Activated CD4-positive, CD25-positive, alpha-beta regulatory T cell treated with anti-CD3 and anti-CD28 coated beads, Interleukin-2, amount 50 U/mL, for 24 hours (primary cell): ENCODE measurements around the gene HSPG2.
"Not testable (repeated sequence)": the region's sequence is repeated elsewhere in the genome, so short reads cannot be mapped to it uniquely, and the experiment has no call there.

Experiments
- ATAC-seq, 2 donors: fragments of 150-1000 bp; cut with Tn5 transposase; one replicate each; pipeline ENCODE4 v1.10.0; 2021; ENCODE audit warnings: mild to moderate bottlenecking in 1 of 2, moderate library complexity in 1 of 2

Gene HSPG2

GRCh38 chr1:21937034-21937371 is at the start of gene HSPG2:
TSS of gene HSPG2 (minus strand) at chr1:21937310. CDS start at chr1:21937217, 93 bp downstream.
- ATAC-seq, result peak in 1 of 2 donors; percentile 45

- not testable (repeated sequence) for ATAC-seq
These were observed 49.3 kb upstream of the HSPG2 start for GRCh38 chr1:21986386-21986785.

DNA sequence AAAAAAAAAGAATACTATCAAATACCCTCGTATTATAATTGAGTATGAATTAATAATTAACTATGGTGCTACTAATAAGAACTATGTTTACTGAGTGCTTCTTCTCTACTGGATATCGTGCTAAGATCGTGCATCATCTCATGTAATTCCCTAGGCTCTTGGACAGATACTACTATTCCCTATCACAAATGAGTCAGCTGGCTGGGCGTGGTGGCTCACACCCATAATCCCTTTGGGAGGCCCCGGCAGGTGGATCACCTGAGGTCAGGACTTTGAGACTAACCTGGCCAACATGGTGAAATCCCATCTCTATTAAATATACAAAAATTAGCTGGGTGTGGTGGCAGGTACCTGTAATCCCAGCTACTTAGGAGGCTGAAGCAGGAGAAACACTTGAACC is 48.8 kb upstream of the HSPG2 start:
- not testable (repeated sequence) for ATAC-seq

- not testable (repeated sequence) for ATAC-seq
These were observed 46.4 kb upstream of the HSPG2 start for GRCh38 chr1:21983539-21983938.

DNA sequence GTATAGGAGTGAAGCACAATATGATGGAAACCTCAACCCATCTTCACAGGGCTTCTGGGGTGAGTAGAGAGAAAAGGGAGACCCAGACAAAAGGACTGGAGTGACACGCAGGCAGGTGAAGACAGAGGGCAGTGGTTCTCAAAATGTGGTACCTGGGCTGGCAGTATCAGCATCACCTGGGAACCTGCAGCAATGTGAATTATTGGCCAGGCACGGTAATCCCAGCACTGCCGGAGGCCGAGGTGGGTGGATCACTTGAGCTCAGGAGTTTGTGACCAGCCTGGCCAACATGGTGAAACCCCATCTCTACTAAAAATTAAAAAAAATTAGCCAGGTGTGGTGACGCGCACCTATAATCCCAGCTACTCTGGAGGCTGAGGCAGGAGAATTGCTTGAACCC is 45.0 kb upstream of the HSPG2 start:
- ATAC-seq, result not testable (repeated sequence)

- not testable (repeated sequence) for ATAC-seq
These were observed 44.1 kb upstream of the HSPG2 start for GRCh38 chr1:21981253-21981652.

DNA sequence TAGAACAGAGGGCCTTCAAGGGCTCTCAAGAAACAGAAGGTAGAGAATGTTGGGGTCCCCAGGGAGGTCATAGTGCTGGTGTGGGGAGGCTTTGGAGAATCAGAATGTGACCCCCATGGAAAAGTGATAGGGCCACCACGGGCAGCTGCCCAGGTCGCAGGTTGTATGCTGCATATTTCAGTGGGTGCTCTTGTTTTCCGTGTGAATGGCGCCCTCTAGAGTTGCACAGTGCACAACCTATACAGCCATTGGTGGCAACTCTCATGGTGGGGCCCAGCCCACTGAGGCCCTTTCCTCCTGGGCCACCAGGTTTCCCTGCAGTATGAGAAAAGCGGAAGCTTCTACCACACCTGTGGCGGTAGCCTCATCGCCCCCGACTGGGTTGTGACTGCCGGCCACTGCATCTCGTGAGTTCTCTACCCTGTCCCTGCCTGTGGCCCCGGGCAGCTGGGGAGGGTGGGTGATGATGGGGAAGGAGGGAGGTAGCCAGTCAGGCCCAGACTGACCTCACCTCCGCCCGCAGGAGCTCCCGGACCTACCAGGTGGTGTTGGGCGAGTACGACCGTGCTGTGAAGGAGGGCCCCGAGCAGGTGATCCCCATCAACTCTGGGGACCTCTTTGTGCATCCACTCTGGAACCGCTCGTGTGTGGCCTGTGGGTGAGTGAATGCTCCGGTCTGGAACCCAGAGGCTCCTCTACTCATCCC is 43.6 kb upstream of the HSPG2 start:
- ATAC-seq, result not testable (repeated sequence)

DNA sequence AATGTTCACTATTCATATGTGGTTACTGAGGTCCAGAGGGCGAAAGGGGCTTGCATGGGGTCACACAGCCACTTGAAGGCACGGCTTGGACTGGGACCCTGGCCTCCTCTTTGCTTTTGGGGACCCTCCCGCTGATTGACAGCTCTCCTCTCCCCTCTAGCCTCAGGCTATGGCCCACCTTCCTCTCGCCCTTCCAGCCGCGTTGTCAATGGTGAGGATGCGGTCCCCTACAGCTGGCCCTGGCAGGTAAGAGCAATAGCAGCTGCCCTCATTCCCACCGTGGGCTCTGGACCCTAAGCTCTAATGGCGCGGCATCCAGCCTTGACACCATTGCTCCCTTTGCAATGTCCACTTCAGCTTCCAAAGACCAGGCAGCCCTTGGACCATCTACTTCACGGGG is 41.1 kb upstream of the HSPG2 start:
- ATAC-seq, result not testable (repeated sequence)

- ATAC-seq, result not testable (repeated sequence)
These were observed 39.7 kb upstream of the HSPG2 start, which contains the start of gene CELA3B for GRCh38 chr1:21976703-21977239. TSS of gene CELA3B (plus strand) at chr1:21977022. CDS start at chr1:21977040, 18 bp downstream.

GRCh38 chr1:21975296-21975695 is 38.2 kb upstream of the HSPG2 start:
- ATAC-seq, result not testable (repeated sequence)

GRCh38 chr1:21974699-21975098 is 37.6 kb upstream of the HSPG2 start:
- not testable (repeated sequence) for ATAC-seq

- not testable (repeated sequence) for ATAC-seq
These were observed 36.8 kb upstream of the HSPG2 start for GRCh38 chr1:21973948-21974347.

DNA sequence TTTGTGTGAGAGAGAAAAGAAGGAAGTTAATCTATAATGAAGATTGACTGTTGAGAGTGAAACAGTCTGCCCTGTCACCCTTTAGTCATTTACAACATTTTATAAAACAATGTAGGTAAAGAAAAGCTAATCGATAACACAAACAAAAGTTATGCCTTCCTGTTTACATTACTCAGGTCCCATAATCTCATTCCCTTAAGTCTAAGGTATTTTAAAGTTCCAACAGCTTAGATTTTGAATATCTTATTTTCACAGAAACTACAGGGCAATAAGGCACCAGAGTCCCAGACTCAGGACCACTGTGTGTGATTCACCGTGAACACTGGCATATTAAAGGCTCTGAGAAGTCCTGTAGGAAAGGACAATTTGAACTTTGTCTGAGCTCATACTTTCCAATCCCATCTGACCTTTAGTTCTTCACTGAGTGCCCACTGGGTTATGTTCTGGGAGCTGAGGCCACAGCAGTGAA is 35.9 kb upstream of the HSPG2 start:
- ATAC-seq, result not testable (repeated sequence)

GRCh38 chr1:21970523-21970922 is 33.4 kb upstream of the HSPG2 start:
- not testable (repeated sequence) for ATAC-seq

DNA sequence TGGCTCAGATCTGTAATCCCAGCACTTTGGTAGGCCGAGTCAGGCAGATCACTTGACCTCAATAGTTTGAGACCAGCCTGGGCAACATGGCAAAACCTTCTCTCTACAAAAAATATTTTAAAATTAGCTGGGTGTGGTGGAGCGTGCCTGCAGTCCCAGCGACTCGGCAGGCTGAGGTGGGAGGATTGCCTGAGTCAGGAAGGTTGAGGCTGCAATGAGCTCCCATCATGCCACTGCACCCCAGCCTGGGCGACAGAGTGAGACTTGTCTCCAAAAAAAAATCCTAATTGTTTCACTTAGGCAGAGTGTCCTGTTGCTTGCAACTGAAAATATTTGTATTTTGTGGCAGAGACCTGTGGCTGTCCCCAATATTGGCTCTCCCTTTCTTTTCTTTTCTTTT is 32.0 kb upstream of the HSPG2 start:
- ATAC-seq, result not testable (repeated sequence)

DNA sequence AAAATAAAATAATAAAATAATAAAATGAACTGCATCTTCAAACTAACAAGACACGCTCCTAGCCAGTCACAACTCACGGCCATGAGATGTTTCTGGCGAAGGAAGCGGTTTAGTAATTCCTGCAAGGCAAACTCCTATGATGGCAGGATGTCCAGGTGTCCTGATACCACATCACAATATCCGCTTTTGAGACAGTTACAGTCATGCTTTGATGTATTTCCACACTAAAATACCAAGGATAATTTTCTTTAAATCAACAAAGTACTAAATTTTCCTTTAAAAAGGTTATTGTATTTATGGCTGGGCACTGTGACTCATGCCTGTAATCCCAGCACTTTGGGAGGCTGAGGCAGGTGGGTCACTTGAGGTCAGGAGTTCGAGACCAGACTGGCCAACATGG is 30.1 kb upstream of the HSPG2 start:
- not testable (repeated sequence) for ATAC-seq

DNA sequence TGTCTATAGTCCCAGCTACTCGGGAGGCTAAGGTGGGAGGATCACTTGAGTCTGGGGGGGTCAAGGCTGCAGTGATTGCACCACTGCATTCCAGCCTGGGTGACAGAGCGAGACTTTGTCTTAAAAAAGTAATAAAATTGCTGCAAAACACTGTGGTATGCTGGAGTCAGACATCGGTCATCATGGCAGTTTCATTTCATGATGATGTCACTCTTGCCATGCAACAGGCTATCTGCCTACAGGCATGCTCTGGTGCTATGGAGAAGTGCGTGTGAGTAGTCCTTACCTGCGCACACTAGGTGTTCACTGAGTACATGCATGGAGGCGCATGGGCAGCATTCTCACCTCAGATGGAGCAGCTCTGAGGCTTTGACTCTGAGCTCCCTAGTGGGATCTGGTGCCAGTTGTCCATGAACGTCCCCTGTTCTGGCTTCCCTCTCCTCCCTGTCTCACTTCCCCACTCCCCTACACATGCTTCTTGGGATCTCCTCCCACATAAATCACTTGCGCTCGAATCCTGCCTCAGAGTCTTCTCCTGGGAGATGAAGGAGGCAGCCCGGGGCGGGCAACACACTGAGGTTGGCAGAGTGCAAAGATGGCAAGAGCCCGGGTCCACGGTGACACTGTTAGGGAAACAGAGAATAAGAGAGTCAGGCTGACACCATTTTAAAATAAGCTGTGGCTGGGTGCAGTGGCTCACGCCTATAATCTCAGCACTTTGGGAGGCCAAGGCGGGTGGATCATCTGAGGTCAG is 29.3 kb upstream of the HSPG2 start:
- no peak for ATAC-seq

- ATAC-seq, result peak; percentile 84
These were observed 26.5 kb upstream of the HSPG2 start for GRCh38 chr1:21963477-21964217.

DNA sequence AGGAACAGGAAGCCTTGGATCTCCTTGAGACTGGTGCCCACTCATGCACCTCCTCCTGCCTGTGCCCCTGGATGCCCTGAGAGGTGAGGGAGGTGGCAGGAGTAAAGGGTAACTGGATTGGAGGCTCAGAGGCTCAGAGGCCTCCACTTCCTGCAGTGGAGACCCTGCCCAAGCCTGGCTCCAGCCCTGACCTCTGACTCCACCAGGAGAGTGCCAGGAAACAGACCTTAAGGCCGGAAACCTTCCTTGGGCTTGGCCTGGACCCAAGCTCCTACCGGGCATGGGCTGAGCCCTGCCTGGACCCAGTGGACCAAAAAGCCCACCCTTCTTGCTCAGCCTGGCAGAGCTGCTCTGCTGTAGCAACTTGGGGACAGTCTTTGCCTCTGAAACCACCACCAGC is 24.7 kb upstream of the HSPG2 start:
- ATAC-seq, result no peak

DNA sequence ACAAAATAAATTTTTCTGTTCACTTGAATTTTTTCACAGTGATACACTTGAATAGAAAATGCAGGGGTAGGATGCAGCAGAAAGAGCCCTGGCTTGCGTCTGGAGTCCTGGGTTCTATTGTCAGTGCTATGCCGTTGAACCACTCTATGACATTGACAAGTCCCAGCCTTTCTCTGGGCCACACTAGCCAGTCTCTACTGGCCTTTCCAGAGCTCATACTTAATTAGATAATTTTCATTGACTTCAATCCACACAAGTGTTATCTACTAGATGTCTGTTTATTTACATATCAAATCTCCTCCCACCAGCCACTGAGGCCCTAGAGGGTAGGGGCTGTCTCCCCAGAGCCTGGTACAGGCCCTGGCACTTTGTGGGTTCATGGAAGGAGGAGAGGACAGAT is 24.2 kb upstream of the HSPG2 start:
- no peak for ATAC-seq

DNA sequence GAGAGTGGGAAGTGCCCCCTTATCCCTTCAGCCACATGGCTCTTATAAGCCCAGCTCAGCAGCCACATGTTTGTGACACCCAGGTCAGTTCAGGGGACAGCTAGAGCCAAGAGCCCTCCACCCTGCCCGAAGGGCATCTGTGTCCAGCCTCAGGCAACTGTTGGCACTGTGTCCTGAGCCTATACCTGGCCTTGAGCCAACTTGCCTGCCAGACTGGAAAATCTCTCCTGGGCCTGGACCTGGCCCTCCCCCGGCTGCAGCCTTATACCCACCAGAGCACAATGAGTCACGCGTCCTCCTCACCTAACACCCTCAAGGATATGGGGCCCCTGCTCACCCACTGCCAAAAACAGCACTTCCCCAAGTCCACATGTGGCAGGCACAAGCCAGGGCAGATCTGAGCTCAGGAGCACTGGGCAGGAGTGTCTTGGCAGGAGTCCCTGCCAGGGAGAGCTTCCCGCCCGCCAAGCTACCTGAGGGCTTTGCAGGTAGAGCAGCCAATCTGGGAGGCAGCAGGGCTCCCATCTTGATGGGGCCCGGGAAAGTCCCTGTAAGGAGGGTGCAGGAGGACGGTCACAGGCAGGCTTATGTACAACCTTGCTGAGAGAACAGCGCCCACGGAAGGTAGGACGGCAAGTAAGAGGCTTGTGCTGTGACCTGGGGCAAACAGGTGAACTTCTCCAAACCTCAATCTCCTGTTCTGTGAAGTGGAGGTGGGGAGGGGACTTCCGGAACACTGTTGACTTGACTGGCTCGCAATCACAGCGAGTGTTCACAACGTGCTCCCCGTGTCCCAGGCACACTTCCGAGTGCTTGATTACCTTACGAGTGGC is 19.8 kb upstream of the HSPG2 start:
- peak; percentile 81 to 86 for ATAC-seq
